GM18508 (cell line): ENCODE measurements around the gene PRKCZ.

ENCODE experiments used
- ATAC-seq: cut with Tn5 transposase; IDR thresholded peaks from one replicate; pipeline ENCODE4 v1.9.1; 2021; ENCODE audit warnings: moderate number of reproducible peaks; ENCODE audit not compliant: insufficient read depth, unreplicated experiment

PRKCZ gene

GRCh38 chr1:2215329-2215728, 165.1 kb downstream of the PRKCZ start:
- ATAC-seq, result no peak

GRCh38 chr1:2215909-2216766, 165.9 kb downstream of the PRKCZ start:
- ATAC-seq, result no peak

GRCh38 chr1:2216767-2217058, 166.5 kb downstream of the PRKCZ start:
- no peak for ATAC-seq

- no peak for ATAC-seq
These were observed 171.1 kb downstream of the PRKCZ start for GRCh38 chr1:2221271-2221670.

GRCh38 chr1:2224170-2224584, 174.0 kb downstream of the PRKCZ start:
- ATAC-seq, result no peak

- ATAC-seq, result no peak
These were observed 174.6 kb downstream of the PRKCZ start for GRCh38 chr1:2224631-2225428.

- no peak for ATAC-seq
These were observed 176.5 kb downstream of the PRKCZ start for GRCh38 chr1:2226525-2227345.

GRCh38 chr1:2227346-2228156, 177.3 kb downstream of the PRKCZ start:
- peak; percentile 51 for ATAC-seq

- ATAC-seq, result no peak
These were observed 178.0 kb downstream of the PRKCZ start, which contains the start of gene SKI for GRCh38 chr1:2228157-2228594. TSS of gene SKI (plus strand) at chr1:2228319. CDS start at chr1:2228767, 448 bp downstream.

GRCh38 chr1:2228694-2229036, 178.5 kb downstream of the PRKCZ start:
- ATAC-seq, result no peak

- ATAC-seq, result no peak
These were observed 179.0 kb downstream of the PRKCZ start for GRCh38 chr1:2229037-2229864.

- no peak for ATAC-seq
These were observed 179.9 kb downstream of the PRKCZ start for GRCh38 chr1:2229911-2230731.

- ATAC-seq, result no peak
These were observed 180.7 kb downstream of the PRKCZ start for GRCh38 chr1:2230781-2231531.

- no peak for ATAC-seq
These were observed 181.5 kb downstream of the PRKCZ start for GRCh38 chr1:2231532-2232254.

- no peak for ATAC-seq
These were observed 182.2 kb downstream of the PRKCZ start for GRCh38 chr1:2232255-2232915.

- no peak for ATAC-seq
These were observed 182.8 kb downstream of the PRKCZ start for GRCh38 chr1:2232916-2233438.
